Measurements from ENCODE around the gene TIMM21. TPM values are rescaled to one million over a fixed set of nuclear protein-coding genes. Genes with fewer than 3 reads are reported as not detected.

TIMM21 gene
- total and polyA plus RNA-seq, 9 of the 15 experiments (the other 6 are each of a cell fraction or from before 2014, with no cell fraction given): 54.7 to 229 (median 83.3) TPM

GRCh38 chr18:74139888-74140287 lies 8.4 kb upstream of the TIMM21 start (continued):
- no peak for TF ChIP-seq ZNF318 (IDR thresholded peaks at IDR 0.05; ENCODE audit: borderline replicate concordance in 1 of 2, low read depth in 1 of 2)
- no peak for TF ChIP-seq MLLT1 (IDR thresholded peaks at IDR 0.05)
- TF ChIP-seq ESRRA (IDR thresholded peaks at IDR 0.05; ENCODE audit: borderline replicate concordance, low read depth): no peak
- TF ChIP-seq E2F1 (CRISPR knock-in tag; IDR thresholded peaks at IDR 0.05): no peak
- no peak for TF ChIP-seq TFAP4 (CRISPR knock-in tag; IDR thresholded peaks at IDR 0.05; ENCODE audit: borderline replicate concordance)
- TF ChIP-seq ZFP1 (CRISPR knock-in tag; IDR thresholded peaks at IDR 0.05): no peak
- no peak for TF ChIP-seq GTF2E2 (tag; IDR thresholded peaks at IDR 0.05)
- no peak for TF ChIP-seq JUNB (CRISPR knock-in tag; conservative IDR thresholded peaks at IDR 0.05)
- 0 out of 2 replicates have a peak, but pooled peaks have one; percentile 23 for TF ChIP-seq ARID1B (IDR thresholded peaks at IDR 0.05)
- no peak for TF ChIP-seq POLR2AphosphoS5 (IDR thresholded peaks at IDR 0.05; ENCODE audit: control insufficient read depth, insufficient read depth, low read depth, low read length)
- TF ChIP-seq ESRRB (CRISPR knock-in tag; IDR thresholded peaks at IDR 0.05; ENCODE audit: borderline replicate concordance): no peak
- TF ChIP-seq MAFF (IDR thresholded peaks at IDR 0.05; ENCODE audit: low read length): peak; percentile 62; the same call in 1 of the 2 replicates
- no peak for TF ChIP-seq PHF8 (IDR thresholded peaks at IDR 0.05; ENCODE audit: borderline replicate concordance, low read length)
- no peak for TF ChIP-seq TBL1XR1 (IDR thresholded peaks at IDR 0.05; ENCODE audit: low read length in 2 of 2)
- no peak for TF ChIP-seq ZNF668 (CRISPR knock-in tag; IDR thresholded peaks at IDR 0.05)
- no peak for TF ChIP-seq KLF1 (tag; IDR thresholded peaks at IDR 0.05)
- TF ChIP-seq ZNF12 (CRISPR knock-in tag; IDR thresholded peaks at IDR 0.05): no peak
- TF ChIP-seq ZNF133 (CRISPR knock-in tag; IDR thresholded peaks at IDR 0.05): no peak

Data from K562 (cell line).